HG03521 (cell line): ENCODE measurements around the gene IL9.
"Not testable (repeated sequence)": the region's sequence is repeated elsewhere in the genome, so short reads cannot be mapped to it uniquely, and the experiment has no call there.

Experiments used
- ATAC-seq: cut with Tn5 transposase; IDR thresholded peaks from one replicate; pipeline ENCODE4 v1.9.1; 2021; ENCODE audit warnings: mild to moderate bottlenecking, moderate library complexity; ENCODE audit not compliant: unreplicated experiment

Gene IL9

GRCh38 chr5:135869276-135869675 is 26.4 kb downstream of the IL9 start:
- no peak for ATAC-seq

- ATAC-seq = no peak
Measured at GRCh38 chr5:135868681-135869080, 27.0 kb downstream of the IL9 start.

GRCh38 chr5:135867599-135867998 is 28.0 kb downstream of the IL9 start:
- no peak for ATAC-seq

DNA sequence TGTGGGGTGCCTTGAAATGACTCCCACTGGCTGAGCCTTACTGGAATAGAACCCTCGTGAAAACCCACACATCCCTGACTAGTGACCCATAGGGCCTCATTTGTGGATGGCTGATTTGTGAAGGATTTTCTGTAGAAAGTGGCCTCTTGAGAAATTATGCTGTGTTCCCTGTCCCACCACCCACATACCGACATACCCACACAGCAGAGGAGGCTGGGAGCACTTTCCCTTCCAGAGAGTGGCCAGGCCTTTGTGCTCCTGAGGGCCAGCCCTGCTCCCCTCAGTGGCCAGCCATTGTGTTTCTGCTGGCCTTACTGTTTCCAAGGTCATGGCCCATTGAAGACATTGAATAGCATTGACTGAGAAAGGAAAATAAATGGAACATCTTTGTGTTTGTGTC is 29.6 kb downstream of the IL9 start:
- ATAC-seq = no peak

DNA sequence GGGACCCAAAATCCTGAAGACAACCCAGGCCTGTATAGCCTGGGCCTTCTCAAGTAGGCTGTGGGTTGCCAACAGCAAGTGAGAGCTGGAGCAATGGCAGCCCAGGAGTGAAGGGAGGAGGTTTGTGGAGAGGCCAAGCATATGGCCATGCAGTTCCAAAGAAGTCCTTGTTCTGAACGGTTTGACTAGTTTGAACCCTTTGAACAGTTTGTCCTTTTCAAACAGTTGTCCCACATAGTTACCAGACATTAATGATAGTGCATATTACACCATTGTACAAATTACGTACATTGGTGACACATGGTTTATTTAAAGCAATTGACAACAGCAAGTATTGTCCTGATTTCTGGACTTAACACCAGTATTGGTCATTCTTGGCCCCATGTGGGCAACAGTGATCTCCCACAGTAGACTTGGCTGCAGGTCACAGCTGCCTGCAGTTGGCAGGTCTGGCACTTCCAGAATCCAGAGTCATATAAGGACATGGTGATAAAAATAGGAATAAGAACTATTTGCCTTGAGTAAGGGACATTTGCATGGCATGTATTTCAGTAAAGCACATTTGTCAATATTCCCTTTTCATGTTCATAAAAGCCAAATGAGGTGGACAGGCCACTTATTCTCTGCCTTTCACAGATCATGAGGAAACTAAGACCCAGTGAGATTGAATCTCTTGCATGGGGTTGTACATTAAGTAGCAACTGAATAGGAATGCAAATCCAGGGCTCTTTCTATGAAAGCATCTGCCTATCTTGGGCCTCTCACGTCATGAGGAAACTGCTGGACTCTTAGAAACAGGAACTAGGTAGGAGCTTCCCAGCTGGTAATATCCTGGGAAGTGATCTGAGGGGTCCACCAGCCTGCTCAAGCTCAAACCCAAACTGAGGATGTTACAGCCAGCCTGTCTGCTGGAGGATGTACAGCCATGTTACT is 30.9 kb downstream of the IL9 start:
- no peak for ATAC-seq

DNA sequence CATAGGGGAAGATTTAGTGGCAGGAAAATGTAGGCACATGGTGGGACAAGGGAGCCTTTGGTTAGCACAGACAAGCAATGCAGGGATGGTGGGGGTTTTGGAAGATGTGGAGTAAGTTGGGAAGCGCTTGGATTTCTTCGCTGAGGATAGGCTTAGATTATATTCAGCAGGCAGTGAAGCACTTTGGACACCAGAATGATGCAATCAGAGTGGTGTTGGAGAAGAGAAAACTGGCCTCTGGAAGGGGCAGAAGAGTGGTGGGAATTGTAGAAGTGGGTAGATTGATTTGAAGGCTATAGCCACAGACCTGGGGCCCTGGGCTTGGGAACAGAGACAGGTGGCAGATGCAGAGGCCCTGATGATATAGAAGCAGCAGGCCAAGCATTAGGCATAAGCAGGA is 32.9 kb downstream of the IL9 start:
- ATAC-seq = no peak

GRCh38 chr5:135862086-135862485 is 33.6 kb downstream of the IL9 start:
- ATAC-seq = no peak

- ATAC-seq = no peak
Measured at GRCh38 chr5:135861641-135862040, 34.0 kb downstream of the IL9 start.

DNA sequence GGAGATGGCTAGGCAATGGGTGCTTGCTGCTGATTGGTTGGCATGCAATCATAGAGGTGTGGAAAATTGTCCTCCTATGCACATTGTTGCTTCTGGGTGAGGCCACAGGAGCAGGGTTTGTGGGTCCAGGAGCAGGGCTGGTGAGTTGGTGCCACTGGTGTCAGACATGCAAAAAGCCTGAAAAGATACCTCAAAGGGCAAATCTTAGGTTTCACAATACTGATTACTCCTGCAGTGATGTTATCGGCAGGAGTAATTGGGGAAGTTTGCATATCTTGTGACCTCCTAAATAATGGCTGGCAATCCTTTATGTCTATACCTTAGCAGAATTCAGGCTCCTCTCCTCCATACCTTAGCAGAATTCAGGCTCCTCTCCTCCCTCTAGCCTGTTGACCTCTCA is 36.0 kb downstream of the IL9 start:
- no peak for ATAC-seq

DNA sequence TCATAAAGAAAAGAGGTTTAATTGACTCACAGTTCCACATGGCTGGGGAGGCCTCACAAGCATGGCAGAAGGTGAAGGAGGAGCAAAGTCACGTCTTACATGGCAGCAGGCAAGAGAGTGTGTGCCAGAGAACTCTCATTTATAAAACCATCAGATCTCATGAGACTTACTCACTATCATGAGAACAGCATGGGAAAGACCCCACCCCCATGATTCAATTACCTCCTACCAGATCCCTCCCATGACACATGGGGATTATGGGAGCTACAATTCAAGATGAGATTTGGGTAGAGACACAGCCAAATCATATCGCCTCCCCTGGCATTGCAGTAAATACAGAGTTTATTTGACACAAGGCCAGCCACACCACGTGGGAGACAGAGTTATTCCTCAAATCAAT is 36.5 kb downstream of the IL9 start:
- ATAC-seq = not testable (repeated sequence)

GRCh38 chr5:135857630-135858311 is 37.9 kb downstream of the IL9 start:
- no peak for ATAC-seq

- ATAC-seq = no peak
Measured at GRCh38 chr5:135851915-135852845, 43.5 kb downstream of the IL9 start.

GRCh38 chr5:135851186-135851914 is 44.3 kb downstream of the IL9 start:
- ATAC-seq = no peak

GRCh38 chr5:135850671-135851070 is 45.0 kb downstream of the IL9 start:
- ATAC-seq = no peak

GRCh38 chr5:135850231-135850630 is 45.4 kb downstream of the IL9 start:
- no peak for ATAC-seq

DNA sequence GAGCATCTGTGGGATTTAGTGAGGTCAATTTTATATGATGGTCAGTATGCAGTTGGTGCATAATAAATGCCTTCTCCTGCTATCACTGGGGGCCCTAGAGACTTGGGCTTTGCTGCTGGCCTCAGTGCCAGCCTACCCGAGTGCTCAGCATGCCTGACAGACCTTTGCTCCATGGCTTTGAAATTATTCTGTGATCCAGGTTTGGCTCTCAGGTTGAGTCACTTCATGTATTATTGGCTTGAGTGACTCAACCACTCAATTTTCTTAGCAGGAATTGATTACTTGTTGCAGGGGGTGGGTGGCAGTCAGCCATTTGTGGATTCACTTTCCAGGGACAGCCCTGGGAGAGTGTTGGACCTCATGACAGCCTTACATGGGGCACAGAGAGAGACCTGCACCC is 47.7 kb downstream of the IL9 start:
- no peak for ATAC-seq

DNA sequence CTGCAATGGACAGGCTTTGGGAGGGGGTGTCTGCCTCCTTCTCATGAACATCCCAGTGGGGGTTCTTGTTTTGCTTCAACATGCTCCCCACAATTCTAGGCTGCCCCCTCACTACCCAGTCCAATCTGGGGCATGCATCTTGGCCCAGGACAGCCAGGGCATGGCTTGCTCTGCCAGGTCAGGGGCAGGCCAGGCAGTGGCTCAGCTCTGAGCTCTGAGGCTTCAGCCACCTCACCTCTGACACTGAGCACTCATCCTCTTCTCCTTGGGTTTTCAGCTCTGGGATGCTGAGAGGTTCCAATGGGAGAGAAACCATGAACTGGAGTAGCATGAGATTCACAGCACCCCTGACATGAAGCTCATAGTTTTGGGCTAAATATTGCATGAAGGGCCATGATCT is 49.3 kb downstream of the IL9 start:
- no peak for ATAC-seq

DNA sequence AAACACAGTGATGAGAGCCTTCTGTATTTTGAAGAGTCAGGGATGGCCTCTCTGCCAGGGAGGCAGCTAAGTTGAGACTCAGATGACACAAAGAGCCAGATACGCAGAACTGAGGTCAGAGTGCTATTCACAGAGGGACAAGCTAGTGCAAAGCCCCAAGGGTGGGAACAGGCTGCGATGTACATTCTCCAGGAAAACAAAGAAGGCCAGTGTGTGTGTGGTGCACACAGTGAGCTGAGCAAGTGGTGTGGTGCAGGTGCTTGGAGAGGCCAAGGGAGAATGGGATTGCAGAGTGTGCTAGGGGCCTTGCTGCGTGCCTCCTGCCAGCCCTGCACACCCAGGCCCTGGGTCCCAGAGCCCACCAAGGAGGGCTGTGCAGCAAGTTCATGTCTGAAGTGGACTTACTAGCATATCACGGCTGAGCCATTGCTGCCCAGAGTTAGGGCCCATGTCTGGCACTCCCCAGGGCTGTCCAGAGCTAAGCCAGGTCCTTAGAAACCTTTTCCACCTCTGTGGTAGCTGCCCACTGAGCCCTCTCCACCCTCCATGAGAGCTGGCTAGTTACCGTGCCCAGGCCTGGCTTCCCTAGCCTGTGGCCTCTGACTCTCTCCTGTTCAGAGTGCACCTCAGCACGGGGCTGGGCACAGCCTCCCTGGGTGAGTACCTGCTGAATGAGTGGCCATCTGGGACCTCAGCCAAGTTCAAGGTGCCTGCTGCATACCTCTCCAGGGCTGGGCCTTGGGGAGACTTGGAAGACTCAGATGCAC is 51.9 kb downstream of the IL9 start:
- no peak for ATAC-seq

DNA sequence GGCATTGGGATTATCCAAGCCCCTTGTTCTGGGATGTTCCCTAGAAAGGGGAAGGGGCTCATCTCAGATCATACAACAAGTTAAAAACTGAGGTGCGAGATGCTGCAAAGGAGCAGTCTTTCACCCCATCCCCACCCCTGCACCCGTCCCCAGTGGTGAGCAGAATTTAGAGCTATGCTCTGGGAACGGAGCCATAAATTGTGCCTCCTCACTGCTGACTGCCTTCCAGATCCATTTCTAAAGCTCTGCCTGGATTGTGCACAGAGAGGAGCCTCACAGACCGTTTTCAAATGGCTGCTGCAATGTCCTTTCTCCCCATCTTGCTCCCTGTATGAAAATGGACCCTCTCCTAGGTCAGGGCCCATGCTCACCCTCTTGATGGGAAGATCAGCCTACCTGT is 52.9 kb downstream of the IL9 start:
- no peak for ATAC-seq
